Measurements from ENCODE around the gene INSR. TPM values are rescaled to one million over a fixed set of nuclear protein-coding genes. Genes with fewer than 3 reads are reported as not detected.

The INSR gene
- total and polyA plus RNA-seq, 2 of the 8 experiments (the other 6 are each of a cell fraction or from before 2014, with no cell fraction given) = 13.1 to 48.7 TPM

- TF ChIP-seq TAF1 (IDR thresholded peaks at IDR 0.05; ENCODE audit: low read depth, low read length) = no peak
- no peak for TF ChIP-seq KDM4A (IDR thresholded peaks at IDR 0.05; ENCODE audit: low read depth, low read length, severe bottlenecking)
- TF ChIP-seq SAP30 (IDR thresholded peaks at IDR 0.05; ENCODE audit: insufficient read depth, insufficient replicate concordance, low read length) = no peak
- TF ChIP-seq ZNF274 (IDR thresholded peaks at IDR 0.05; ENCODE audit: borderline replicate concordance, extremely low read depth, low read length) = no peak
- TF ChIP-seq RAD21 (IDR thresholded peaks at IDR 0.05 in 1 of 2, conservative IDR thresholded peaks at IDR 0.05 in 1 of 2; ENCODE audit: low read depth in 2 of 2, low read length in 2 of 2) = no peak
These were observed 1.8 kb upstream of the INSR start (continued) for GRCh38 chr19:7295912-7296536.

Data from H1 (cell line).